ENCODE data around the gene ENOX1.

ENOX1 gene

DNA sequence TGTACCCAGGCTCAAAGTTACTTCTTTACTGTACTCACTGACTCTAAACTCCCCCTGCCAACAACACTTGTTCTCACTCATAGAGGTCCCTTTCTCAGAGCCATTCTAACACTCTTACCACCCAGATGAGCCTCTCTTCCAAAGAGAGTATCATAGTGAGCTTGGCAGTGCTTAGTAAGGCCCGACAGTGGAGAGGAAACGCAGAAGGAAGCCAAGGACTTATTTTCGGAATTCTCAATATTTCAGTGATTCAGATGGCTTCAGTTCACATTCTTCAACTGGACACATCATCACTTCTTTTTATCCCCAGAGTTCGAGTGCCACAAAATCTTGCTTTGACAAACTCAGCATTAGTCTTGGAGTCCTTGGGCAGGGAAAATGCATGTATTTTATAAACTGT lies 477.5 kb downstream of the ENOX1 start:
- TF ChIP-seq, protein P1, sequence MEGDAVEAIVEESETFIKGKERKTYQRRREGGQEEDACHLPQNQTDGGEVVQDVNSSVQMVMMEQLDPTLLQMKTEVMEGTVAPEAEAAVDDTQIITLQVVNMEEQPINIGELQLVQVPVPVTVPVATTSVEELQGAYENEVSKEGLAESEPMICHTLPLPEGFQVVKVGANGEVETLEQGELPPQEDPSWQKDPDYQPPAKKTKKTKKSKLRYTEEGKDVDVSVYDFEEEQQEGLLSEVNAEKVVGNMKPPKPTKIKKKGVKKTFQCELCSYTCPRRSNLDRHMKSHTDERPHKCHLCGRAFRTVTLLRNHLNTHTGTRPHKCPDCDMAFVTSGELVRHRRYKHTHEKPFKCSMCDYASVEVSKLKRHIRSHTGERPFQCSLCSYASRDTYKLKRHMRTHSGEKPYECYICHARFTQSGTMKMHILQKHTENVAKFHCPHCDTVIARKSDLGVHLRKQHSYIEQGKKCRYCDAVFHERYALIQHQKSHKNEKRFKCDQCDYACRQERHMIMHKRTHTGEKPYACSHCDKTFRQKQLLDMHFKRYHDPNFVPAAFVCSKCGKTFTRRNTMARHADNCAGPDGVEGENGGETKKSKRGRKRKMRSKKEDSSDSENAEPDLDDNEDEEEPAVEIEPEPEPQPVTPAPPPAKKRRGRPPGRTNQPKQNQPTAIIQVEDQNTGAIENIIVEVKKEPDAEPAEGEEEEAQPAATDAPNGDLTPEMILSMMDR (conservative IDR thresholded peaks at IDR 0.05; ENCODE audit: low read length): no peak
- H3K4me3 ChIP-seq (ENCODE audit: low read length): no peak overlapping the region
- DNase-seq (ENCODE audit: low read depth): peak; percentile 43

DNA sequence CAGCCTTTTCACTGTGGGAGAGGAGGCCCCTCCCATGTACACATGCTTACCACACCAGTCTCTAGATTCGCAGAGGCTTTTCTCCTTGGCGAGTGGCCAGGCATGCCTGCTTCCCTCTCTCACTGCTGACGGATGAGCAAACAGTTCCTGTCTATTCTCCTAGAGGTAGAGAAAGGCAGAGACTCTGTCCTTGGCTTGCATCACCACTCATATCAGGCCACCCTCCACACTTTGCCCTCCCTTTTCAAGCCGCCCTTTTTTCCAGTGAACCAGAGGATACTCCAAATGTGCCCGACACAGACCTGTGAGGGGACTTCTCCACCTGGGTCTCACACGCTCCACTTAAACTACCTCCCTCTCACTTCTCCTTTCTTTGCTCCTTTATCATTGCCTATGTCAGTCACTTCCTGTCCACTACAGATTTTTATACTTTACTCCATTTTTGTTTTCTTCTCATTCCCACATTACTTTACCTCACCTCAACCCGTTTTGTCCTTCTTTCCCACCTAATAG lies 478.8 kb downstream of the ENOX1 start:
- H3K4me3 ChIP-seq (ENCODE audit: low read length): no peak overlapping the region
- TF ChIP-seq, protein P1 (conservative IDR thresholded peaks at IDR 0.05; ENCODE audit: low read length): no peak
- DNase-seq (ENCODE audit: low read depth): peak; percentile 93

DNA sequence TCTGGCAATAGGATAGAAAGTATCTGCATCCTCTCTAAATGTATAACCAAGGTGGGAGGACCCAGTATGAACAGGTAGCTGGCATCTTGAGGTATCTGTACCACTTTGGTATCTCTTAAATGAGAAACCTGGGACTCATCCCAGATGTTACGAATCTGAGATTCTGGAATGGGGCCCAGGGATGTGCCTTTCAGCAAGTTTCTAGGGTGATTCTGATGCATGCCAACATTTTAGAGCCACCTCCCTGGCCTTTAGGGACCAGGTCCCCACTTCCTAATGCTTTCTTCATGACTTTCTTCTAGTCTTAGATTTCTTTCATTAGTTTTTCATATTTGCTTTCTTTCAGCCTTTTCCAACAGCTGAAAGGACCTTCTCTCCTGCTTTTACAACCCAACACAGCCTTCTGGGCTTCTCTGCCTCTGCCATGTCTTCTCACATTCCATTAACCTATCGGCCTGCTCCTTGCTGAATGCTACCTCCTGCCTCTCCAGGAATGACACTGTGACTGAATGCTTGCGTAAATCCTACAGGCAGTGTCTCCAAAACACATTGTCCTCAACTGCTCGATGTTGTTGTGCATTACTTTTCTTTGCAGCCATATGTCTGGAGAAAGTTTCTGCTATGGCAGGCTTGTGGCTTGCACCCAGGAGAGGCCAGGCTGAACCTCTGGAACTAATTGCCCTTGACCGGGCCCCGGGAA lies 479.4 kb downstream of the ENOX1 start:
- H3K4me3 ChIP-seq (ENCODE audit: low read length): no peak overlapping the region
- no peak for DNase-seq (ENCODE audit: low read depth)
- TF ChIP-seq, protein P1 (conservative IDR thresholded peaks at IDR 0.05; ENCODE audit: low read length): no peak

DNA sequence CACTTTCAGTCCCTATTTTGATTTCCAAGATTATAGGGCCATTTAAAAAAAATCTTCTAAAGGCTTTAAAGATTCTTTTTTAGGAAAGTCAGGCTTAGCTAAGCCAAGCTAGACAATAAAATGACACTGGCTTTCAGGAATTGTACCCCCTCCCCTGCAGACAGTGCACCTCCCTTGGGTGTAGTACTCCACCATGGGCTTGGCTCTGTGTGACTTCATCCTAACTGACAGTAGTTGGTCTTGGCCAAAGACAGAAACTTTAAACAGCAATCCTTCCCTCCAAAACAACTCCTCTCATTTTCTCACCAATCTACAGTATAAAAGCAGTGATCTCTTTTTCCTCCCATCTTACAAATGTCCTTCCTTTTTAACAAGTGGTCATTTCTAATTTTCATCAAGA lies 480.4 kb downstream of the ENOX1 start:
- no peak for DNase-seq (ENCODE audit: low read depth)
- H3K4me3 ChIP-seq (ENCODE audit: low read length): no peak overlapping the region
- TF ChIP-seq, protein P1 (conservative IDR thresholded peaks at IDR 0.05; ENCODE audit: low read length): no peak

DNA sequence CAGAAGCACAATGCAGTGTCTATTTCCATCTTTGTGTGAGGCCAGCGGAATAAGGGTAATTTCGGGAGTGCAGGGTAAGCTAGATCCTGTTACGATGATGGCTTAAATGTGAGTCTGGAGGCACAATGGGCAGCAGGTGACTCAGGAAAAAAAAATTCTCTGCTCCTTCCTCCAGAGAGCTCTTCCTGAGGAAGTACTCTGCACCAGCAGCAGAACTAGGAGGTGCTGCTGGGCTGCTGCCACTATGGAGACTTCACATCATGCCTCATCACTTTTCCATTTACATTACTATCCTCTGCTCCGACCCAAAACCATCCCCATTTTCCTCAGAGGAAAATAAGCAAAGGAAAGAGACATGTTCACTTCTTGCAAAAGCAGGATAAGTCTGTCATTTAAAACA lies 481.4 kb downstream of the ENOX1 start:
- H3K4me3 ChIP-seq (ENCODE audit: low read length): no peak overlapping the region
- no peak for DNase-seq (ENCODE audit: low read depth)
- TF ChIP-seq, protein P1 (conservative IDR thresholded peaks at IDR 0.05; ENCODE audit: low read length): no peak

DNA sequence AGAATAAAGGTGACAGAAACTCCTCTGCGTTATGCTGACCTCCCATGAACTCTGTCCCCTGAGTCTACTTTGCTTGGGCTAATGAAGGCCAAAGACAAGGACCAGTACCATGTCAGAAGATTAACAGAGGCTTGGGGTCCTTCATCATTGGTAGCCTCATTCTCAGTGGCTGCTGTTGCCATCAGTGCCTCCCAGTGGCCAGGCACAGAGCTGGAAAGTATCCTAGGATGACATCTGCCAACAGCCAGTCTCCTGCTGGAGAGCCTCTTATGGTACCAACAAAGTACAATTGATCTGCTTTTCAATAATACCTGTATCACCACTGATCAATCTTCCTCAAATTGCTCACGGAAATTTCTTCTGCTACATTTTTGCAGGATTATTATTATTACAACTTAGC lies 481.8 kb downstream of the ENOX1 start:
- H3K4me3 ChIP-seq (ENCODE audit: low read length): no peak overlapping the region
- DNase-seq (ENCODE audit: low read depth): no peak
- TF ChIP-seq, protein P1 (conservative IDR thresholded peaks at IDR 0.05; ENCODE audit: low read length): no peak

DNA sequence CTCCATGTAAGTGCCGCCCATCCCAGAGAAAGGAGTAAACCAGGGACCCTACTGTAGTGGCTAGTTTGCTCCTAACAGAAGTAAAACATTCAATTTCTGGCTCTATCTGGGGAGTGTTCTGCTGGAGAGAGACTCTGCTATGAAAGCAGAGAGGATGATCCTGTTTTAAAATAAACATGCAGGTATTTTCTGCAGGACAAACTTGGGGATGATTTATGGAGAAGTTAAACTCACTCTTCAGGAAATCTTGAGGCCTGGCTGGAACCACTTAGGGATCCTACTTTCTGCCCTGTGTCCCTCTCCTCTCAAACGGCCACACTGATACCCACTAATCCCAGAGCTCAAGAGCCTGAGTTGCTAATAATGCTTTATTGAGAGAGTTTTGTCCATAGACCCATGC lies 482.3 kb downstream of the ENOX1 start:
- no peak overlapping the region for H3K4me3 ChIP-seq (ENCODE audit: low read length)
- TF ChIP-seq, protein P1 (conservative IDR thresholded peaks at IDR 0.05; ENCODE audit: low read length): no peak
- DNase-seq (ENCODE audit: low read depth): no peak
